NCI-H2029 (cell line): Measurements from ENCODE around the gene TWIST2.

Experiments used
- DNase-seq: peaks from one replicate; lab custom pipeline; 2025; lab: John Stamatoyannopoulos, UW

Gene TWIST2

DNA sequence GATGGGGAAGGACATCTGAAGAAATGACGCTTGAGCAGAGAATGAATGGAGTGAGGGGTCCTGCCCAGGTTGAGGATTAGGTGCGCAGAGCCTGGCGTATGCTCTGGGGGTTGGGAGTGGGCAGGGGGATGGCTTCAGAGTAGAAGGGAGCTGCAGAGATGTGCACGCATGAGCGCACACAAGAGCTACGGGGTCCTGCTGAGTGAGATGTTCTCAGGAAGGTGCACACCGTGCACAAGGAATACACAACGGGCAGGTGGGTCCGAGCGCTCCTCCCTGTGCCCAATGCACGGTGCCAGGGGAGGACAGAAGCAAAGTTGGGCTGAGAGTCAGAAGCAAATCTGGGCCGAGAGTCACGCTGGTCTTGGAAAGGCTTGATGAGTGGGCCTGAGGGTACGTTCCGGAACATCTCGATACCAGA is 25.5 kb downstream of the TWIST2 start:
- DNase-seq: no peak

DNA sequence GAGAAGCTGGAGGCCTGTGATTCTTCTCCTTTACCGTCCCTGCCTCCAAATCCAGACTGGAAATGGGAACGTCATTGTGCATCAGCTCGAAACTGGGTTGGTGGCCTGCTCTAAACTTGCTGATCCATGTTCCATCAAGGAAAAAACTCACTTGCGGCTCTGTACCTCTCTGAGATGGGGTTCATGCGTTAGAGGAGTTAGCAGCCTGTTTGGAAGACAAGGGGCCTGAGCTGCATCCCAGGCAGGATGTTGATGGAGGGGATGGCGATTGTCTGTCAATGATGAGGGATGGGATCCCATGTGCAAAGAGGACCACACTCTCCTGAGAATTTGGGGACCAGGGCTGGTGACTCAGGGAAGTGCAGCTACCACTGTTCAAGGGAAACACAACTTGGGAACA is 26.0 kb downstream of the TWIST2 start:
- DNase-seq: no peak

DNA sequence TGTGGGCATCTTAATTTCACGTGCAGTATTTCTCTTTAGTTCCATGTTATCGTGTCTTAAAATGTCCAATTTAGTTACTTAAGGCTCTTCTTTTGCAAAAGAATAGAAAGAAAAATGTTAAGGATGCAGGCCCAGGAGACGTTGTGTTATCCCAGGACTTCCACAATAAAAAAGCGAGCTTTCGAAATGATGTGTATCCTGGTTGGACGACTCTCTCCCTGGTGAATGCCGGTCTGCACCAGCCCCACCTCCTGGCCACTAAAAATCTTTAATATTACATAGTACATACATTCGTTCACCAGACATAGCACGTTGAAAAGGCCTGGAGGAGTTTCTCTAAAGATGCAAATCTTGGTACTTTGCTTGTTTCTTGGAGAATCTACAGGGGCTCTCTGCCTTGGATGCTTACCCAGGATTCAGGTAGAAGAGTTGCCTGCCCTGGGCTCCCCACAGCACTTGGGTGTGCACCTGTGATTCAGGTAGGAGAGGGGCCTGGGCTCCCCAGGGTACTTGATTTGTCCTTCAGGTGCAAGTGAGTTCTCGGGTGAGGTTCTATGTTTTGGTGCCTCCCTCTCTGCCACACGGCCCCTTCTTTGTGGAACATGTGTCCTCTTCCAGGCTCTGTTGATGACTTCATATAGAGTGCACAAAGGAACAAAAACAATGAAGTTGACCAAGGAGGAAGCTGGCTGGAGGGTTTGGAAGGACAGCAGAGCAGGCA is 26.6 kb downstream of the TWIST2 start:
- DNase-seq: no peak

DNA sequence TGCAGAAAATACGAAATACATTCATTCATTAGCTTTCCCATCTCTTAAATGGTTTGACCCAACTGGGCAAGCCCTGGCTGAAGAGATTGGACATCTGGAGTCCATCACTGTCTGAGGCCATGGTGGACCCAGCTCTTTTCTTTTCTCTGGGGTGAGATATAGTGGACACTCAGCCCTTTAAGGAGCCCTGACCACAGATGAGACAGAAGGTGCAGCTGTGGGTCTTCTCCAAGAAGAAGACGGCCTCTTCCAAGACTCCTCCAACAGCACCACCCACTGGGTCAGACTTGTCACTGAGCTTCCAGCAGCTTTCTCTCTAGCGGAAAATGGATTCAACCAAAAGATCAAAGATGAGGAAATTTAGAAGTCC is 27.2 kb downstream of the TWIST2 start:
- no peak for DNase-seq

DNA sequence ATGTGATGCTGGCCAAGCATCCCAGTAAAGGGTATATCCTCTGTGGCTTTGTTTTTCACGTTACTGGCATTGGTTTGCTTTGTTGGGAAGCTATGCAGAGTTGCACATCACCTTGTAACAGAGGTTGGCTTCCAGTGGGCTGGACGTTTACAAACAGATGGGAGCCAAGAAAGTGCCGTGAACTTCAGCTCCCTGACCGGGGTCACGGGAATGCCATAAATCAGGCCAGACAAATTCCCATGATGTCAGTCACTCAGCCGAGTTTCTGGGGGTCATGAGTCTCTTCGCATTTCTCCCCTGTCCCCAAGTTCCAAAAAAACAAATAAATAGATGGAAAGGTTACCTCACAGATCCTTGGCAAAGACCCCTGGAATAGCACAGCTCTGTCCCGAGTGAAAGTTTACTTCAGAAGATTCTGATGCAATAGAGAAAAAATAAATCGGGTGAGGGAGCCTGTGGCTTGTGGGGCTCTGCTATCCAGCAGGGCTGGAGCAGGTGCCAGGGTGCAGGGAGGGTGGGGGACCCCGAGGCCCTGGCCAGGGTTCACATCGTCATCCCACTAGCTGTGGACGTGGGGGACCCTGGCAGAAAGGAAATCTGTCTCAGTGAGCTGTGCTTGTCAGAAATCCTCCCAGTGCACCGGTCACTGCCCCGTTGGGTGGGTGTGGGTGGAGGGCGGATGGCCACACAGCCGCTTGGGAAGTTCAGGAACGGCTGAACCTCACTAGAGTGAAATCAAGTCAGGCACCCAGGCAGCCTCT is 27.8 kb downstream of the TWIST2 start:
- DNase-seq: no peak

DNA sequence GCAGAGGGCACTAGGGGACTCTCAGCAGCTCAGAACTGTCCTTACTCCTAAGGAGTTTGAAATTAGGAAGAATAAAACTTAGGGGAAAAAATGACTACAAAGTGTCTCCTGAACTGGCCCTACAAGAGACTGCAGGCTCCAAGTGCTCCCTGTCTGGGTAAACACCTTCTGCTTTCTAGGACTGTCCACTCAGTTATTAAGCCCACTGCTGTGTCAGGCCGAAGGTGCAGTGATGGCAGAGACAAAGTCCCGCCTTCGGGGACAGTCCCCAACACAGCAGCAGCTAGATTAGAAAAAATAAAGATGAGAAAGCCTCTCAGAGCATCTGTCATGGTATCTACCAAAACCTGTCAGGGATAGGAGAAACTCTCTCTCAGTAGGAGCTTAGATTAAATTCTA is 28.3 kb downstream of the TWIST2 start:
- DNase-seq: no peak

DNA sequence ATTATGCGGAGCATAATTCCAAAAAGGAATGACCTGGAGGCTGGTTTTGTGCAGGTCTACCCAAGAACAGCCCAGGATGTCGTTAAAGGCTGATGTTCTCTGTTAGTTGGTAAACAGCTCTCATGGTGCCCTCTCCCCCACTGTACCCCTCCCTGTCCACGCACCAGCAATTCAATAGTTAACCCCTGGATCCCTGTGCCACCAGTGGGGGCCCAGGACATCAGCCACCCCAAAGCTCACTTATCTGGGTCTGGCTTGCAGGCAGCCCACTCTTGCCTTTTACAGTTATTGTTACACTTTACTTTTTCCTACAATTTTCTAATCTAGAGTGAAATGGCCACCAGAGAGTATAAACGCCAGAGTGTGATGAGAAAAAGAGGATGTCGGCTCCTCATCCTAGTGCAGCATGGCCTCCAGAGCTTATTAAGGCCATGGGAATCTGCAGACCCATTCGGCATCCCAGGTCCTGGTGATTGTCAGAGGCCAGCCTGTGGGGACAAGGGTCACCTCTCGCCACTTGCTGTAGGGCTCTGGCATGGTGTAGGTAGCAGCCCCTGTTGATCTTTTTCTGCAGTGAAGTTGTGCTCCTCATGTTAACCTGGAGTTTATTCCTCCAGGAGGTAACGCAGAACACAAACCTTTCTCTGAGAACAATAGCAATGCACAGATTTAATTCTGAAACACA is 30.3 kb downstream of the TWIST2 start:
- DNase-seq: no peak

DNA sequence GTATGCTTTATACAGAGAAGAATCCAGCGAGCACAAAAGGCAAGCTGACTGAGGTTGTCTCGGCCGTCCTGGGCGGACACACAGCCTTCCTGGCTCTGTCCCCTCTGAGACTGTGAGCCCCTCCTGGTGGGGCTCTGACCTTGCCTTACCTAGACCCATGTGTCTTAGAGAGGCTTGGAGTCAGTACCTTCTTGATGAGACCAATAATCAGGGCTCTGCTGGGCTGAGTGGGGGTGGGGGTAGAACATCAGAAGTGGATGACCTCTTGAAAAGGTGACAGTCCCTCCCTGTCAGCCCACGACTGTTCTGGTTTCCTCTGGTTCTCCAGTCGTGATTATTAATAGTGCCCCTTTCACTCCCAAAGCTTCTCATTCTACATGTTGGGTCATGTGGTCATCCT is 31.2 kb downstream of the TWIST2 start:
- DNase-seq: no peak

DNA sequence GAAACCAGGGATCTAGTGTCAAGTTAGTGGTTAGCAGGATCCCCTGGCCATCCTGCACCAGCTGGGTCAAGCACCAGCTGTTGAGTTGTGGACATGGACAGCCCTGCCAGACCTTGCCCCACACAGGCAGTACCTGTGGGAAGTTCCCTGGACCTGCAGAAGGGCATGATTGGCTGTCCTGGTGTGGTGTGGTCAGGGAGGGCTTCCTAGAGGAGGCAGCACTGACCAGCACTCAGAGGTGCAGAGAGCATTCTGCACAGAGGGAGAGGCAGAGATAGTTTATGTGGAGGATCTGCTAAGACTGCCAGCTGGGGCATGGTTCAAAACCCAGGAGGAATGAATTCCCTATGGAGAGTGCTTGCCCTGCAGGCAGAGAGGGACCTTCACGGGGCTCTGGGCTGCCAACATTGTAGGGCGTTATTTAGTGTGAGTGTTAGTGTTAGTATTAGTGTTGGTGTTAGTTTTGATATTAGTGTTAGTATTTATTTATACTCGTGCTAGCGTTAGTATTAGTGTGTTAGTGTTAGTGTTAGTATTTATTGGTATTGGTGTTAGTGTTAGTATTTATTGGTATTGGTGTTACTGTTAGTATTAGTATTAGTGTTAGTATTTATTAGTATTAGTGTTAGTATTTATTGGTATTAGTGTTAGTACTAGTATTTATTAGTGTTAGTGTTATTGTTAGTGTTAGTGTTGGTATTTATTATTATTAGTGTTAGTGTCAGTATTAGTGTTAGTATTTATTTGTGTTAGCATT is 31.9 kb downstream of the TWIST2 start:
- no peak for DNase-seq

DNA sequence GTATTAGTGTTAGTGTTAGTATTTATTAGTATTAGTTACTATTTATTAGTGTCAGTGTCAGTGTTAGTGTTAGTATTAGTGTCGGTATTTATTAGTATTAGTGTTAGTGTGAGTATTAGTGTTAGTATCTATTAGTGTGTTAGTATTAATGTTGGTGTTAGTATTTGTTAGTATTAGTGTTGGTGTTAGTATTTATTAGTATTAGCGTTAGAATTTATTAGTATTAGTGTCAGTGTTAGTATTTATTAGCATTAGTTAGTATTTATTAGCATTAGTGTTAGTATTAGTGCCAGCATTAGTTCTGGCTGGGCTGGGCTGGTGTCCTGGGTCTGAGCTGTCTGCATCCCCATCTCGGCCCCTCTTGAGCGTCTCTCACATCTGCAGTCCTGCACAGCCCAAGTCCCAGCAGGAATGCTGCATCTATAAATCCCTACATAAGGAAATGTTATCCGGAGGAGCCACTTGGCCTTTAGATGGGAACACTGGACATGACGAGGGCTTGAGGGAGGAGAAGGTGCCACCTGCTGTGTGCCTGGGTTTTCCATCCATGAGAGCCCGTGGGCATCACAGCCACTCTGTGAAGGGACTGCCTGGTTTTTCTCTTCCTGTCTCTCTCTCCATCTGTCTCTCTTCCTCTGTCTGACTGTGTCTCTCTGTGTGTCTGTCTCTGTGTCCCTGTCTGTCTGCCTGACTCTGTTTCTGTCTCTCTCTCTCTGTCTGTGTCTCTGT is 33.6 kb downstream of the TWIST2 start:
- DNase-seq: no peak

DNA sequence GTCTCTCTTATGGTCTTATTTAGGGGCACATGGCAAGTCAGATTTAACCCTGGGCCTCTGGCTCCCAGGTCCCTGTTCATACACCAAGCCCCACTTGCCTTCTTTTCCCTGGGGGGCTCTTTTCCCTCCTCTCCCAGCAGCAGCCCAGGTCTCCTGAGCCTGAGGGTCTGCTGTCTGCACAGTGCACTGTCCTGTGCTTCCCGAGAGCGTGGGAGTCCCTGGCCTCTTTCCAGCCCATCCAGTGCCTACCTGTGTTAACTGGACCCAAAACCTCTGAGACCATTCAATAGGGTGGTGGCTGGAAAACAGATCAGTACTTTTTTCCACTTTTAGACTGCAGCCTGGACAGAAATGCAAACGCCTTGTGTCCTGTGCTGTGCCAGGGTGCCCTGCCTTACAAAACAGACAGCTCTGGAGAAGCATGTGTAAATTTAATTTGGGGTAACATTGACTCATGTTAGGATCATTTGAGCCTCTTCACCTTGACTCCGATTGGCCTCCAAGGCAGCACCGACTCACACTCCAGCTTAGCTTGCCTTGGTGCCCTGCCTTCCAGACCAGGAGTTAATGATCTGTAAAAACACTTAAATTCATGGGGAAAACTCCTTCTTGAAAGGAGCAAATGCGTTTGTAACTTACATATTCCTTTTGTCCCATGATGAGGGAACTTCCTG is 34.3 kb downstream of the TWIST2 start:
- DNase-seq: no peak

DNA sequence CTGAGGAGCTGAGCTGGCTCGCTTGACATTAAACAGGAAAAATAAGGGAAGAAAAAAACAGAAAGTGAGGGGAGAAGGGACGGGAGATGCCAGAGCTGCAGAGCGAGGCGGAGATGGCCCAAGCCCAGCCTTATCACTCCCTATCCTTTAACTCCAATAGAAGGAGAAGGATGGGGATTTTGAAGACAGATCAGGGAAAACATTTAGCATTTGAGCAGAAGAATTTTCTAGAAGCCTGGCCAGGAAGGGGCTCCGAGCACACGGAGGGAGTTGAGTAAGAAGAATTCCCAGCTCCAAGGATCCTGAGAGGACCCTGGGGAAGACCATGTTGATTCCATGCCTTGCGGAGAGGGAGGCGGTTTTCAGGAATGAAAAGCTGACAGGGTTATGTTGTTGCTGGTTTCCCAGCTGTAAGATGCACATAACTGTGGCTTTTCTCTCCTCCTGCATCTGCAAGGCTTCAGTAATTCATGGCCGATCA is 35.6 kb downstream of the TWIST2 start:
- no peak for DNase-seq

DNA sequence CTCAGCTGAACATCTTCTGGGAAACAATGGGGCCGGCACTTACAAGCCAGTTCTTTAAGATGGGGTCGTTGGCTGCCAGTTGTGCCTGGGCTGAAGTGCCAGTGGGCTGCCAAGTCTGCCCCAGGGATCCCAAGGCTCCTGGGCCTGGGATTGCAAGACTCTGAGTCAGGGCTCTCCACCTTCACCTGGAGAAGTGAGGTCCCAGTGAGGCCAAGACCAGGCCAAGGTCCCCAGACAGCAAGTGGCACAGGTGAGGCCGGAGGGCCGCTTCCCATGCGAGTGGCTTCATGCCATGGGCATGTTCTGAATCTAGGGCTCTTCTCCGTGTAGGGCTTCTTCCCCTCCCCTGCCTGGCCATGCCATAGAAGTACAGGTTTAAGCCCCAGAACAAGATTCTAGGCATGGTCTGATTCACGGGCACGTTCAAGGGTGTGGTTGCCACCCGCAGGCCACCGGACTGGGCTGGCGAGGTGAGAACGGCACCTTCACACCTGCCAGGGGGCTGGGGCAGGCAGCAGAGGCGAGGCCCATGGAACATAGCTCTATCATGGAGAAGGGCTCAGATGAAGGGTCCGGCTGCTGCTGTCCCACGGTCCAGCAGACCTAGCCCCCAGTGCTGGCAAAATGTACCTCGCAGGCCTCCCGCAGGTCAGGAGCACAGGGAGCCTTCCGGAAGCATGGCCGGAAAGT is 36.4 kb downstream of the TWIST2 start:
- no peak for DNase-seq

DNA sequence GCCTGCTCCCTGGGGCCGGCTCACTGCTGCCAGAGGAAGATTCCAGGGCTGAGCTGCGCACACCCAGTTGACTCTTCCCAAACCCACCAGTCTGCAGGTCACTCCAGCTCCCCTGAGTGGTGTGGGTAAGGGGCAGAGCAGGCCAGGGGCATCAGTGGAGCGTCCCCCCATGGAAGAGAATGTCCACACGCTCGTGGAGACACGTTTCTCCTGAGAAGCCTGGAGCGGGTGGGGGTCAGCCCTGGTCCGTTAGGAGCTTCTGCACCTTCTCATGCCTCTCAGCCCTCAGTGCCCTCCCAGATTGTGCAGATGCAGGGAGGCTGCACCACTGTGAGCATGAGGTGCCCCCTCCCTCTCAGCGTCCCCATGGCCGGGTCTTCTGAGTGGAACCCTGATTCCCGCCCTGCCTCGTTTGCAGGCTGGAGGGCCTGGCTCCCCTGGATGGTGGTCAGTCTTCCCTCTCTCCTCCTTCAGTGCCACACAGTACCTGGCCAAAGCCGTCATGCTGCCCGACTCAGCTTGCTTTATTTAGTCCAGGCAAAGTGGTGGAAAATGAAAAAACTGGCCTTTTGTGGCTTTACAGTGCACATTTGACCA is 37.0 kb downstream of the TWIST2 start:
- no peak for DNase-seq

DNA sequence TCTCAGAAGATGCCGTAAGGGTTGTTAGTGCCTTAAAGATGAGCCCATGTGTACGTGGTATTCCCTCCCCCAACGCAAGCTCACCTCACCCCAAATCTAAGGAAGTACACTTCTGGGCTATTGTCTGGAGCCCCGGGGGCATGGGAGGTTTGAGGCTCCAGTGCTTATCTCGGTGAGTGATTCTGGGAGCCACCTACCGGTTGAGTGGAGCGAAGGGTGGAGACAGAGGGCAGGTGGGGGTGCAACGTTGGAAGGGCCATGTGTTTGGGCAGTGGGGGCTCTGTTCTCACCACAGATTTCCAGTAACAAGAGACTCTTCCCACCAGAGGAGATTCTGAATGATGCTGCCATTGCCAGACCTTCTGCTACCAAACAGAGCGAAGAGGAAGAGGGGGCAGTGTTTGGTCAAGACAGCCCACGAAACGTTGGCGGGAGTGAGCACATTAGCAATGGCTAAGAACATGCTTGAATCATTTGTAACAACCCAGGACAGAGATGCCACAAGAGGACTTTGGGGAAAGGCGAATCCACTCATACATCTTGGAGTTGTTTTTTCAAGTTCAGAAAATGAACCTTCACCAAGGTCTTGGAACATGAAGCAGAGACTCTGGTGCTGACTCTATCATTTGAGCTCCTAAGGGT is 38.7 kb downstream of the TWIST2 start:
- no peak for DNase-seq

DNA sequence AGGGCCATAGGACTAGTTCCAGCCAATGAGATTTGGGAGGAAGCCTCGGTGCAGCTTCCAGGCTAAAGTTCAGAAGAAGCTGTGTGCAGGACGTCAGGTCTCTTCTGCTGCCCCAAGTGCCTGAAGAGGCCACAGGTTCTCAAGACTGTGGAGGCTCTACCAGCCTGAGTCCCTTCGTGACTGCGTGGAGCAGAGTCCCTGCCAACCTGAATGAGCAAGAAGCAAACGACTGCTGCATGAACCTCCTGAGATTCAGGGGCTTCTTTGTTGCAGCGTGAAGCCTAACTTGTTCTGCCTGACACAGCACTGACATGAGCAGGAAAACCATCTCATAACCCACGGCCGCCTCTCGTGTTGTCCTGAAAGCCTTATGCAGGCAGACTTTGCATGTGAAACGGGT is 39.7 kb downstream of the TWIST2 start:
- DNase-seq: no peak

DNA sequence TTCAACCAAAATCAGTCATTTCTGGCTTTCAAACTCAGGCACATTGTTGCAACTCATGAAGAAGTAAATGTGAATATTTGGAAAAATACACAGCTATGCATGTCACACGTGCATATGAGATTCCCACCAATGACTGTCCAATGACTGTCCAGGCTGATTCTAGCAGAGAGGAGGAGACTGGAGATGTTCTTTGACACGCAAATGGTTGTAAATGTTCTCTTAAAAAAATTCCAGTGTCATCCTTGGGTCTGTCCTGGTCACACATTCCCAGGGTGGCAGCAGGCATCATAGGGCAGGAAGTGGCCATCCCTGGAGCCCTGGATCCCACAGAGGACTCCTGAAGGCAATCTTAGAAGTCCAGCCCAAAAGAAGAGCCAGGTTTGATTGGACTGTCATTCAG is 40.9 kb downstream of the TWIST2 start:
- DNase-seq: no peak

DNA sequence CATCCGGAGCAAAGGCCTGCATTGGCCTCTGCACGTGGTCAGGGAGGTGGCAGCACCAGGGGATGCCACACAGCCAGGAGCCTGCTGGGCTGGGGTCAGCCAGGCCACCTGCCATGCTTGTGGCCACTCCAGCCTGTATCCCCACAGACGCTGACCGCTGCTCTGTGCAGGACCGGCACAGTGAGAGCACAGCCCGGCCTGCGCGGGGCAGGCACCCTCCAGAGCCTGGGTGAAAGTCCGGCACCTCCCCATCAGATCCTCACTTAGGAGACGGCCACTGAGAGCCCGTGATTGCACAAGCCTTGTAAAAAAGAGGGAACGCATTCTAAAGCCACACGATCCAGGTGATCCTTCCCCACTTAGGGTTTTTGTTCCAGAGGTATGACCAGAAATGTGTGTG is 42.2 kb downstream of the TWIST2 start:
- no peak for DNase-seq

DNA sequence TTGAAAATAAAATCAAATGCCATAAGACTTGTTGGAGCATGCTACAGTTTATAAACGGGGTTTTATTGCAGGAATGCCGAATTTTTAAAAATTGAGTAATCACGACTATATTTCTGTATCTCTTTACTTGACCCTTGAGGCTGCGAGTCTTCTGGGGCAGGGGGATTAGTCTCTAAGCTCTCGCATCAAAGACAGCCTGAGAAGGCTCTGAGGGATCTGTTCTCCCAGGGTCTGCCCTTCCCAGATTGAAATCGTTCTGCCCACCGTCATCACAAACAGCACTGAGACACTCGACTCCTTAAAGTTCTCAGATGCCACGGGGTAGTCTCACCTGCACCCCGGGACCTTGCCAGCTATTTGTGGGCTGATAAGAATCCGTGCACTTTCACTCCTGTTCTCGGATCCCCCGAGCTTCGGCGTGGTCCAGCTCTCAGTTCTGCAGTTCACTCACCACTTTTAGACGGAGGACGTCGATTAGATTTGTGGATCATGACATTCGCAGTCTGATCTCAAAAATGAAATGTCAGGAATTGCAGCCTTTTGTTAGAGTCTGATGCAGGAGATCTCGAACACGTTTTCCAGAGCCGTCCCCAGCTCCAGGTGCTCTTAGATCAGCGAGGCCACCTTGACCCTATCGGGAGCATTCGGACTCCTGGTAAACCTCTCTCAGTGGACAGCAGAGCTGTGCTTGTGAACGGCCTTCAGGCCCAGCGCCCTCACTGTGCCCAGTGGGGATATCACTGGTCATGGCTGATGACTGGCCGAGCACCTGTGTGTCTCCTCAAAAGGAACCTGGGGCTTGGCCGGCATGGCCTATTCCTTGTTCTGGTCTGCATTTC is 43.0 kb downstream of the TWIST2 start:
- no peak for DNase-seq
